Kidney epithelial cell (primary cell): ENCODE measurements around the gene SMC1B. TPM values are rescaled to one million over a fixed set of nuclear protein-coding genes. Genes with fewer than 3 reads are reported as not detected.

Source experiments
- DNase-seq: peaks from one replicate; pipeline ENCODE4 v3.0.0-alpha.2; 2010; ENCODE audit warnings: low read depth
- H3K27me3 ChIP-seq: 2 replicates; pipeline ENCODE4 v1.6.0; 2011; ENCODE audit warnings: low read length; ENCODE audit not compliant: control insufficient read depth, insufficient read depth
- H3K36me3 ChIP-seq: 2 replicates; pipeline ENCODE4 v1.5.1; 2011; ENCODE audit warnings: low read length; ENCODE audit not compliant: control insufficient read depth, insufficient read depth
- H3K4me3 ChIP-seq: 2 replicates; pipeline ENCODE4 v1.5.1; 2011; ENCODE audit warnings: low read depth, mild to moderate bottlenecking, control low read depth, low read length
- total RNA-seq: library from RNA; depleted of rRNA; stranded (reverse); fragments of >200 nt; gene quantifications from 2 replicates; pipeline ENCODE4 v1.2.3, GENCODE V29; 2015
- TF ChIP-seq, protein P1 (sequence below): IDR thresholded peaks from 2 replicates; pipeline ENCODE4 v1.5.1; 2011; ENCODE audit warnings: mild to moderate bottlenecking, moderate library complexity, low read length, control low read depth, inconsistent platforms; ENCODE audit not compliant: insufficient read depth, poor library complexity, severe bottlenecking

Gene SMC1B
- total RNA-seq, 1 donor from 2014 or later: 0.08 TPM

DNA sequence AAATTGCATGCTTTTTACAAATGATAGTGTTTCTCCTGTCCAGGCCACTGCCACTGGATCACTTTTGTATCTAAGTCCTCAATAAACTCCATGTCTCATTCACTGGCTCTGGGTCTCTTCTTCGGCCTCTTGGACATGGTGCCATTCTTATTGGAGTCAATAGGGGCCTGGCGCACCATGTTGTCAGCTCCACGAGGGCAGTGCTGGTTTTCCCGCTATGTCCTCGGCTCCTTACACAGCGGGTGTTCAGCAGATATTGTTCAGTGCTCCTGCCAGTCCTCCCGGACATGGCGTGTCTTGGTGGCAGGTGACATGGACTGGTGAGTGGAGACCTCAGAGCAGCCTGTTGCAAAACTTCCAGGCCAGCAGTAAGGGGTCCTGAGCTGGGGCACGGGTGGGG, 107.3 kb downstream of the SMC1B start:
- TF ChIP-seq, protein P1, sequence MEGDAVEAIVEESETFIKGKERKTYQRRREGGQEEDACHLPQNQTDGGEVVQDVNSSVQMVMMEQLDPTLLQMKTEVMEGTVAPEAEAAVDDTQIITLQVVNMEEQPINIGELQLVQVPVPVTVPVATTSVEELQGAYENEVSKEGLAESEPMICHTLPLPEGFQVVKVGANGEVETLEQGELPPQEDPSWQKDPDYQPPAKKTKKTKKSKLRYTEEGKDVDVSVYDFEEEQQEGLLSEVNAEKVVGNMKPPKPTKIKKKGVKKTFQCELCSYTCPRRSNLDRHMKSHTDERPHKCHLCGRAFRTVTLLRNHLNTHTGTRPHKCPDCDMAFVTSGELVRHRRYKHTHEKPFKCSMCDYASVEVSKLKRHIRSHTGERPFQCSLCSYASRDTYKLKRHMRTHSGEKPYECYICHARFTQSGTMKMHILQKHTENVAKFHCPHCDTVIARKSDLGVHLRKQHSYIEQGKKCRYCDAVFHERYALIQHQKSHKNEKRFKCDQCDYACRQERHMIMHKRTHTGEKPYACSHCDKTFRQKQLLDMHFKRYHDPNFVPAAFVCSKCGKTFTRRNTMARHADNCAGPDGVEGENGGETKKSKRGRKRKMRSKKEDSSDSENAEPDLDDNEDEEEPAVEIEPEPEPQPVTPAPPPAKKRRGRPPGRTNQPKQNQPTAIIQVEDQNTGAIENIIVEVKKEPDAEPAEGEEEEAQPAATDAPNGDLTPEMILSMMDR: no peak
- no peaks in the 10 kb centered on the region for H3K27me3 ChIP-seq
- H3K36me3 ChIP-seq: no peaks in the 10 kb centered on the region
- H3K4me3 ChIP-seq: no peak overlapping the region
- no peak for DNase-seq

DNA sequence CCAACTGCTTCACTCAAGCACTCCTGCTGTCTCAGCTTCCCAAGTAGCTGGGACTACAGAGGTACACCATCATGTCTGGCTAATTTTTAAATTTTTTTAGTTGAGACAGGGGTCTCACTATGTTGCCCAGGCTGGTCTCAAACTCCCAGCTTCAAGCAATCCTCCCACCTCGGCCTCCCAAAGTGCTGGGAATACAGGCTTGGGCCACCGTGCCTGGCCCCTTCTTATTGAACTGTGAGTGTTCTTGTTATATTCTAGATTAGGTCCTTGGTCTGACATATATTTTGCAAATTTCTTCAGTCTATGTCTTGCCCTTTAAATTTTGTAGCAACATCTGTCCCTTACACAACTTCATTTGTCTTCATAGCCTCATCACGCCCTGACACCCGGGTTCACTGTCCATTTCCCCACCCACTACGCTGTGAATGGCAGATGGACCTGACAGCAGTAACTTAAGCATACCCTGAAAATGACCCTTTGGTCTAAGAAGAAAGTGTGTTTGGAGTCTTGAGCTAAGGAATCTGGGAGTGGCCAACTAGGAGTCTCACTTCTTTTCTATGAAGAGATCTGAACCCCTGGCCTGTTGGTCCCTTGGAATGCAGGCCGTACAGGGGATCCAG, 107.8 kb downstream of the SMC1B start:
- no peak for DNase-seq
- H3K27me3 ChIP-seq: no peaks in the 10 kb centered on the region
- no peaks in the 10 kb centered on the region for H3K36me3 ChIP-seq
- TF ChIP-seq, protein P1: no peak
- no peak overlapping the region for H3K4me3 ChIP-seq

DNA sequence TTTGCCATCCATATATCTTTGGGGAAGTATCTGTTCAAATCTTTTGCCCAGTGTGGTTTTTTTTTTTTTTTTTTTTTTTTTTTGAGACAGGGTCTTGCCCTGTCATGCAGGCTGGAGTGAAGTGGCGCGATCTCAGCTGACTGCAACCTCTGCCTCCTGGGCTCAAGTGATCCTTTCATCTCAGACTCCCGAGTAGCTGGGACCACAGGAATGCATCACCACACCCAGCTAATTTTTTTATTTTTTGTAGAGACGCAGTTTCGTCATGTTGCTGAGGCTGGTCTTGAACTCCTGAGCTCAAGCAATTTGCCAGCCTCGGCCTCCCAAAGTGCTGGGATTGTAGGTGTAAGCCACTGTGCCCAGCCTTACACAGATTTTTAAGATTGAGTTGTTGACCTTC, 108.4 kb downstream of the SMC1B start:
- TF ChIP-seq, protein P1: no peak
- H3K4me3 ChIP-seq: no peak overlapping the region
- H3K36me3 ChIP-seq: no peaks in the 10 kb centered on the region
- no peak for DNase-seq
- H3K27me3 ChIP-seq: peaks cover 2% of the 10 kb centered on the region

DNA sequence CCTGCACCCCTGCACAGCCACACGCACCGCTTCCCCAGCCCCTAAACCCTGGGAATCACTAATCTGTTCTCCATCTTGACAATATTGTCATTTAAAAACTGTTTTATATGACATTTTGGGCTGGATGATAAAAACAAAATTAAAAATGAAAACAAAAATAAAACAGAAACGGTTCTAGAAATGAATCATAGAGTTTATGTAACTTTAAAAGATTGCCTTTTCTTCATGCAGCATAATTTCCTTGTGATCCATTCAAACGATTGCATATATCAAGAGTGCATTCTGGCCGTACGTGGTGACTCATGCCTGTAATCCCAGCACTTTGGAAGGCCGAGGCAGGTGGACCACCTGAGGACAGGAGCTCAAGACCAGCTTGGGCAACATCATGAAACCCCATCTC, 110.2 kb downstream of the SMC1B start:
- no peak overlapping the region for H3K4me3 ChIP-seq
- TF ChIP-seq, protein P1: no peak

DNA sequence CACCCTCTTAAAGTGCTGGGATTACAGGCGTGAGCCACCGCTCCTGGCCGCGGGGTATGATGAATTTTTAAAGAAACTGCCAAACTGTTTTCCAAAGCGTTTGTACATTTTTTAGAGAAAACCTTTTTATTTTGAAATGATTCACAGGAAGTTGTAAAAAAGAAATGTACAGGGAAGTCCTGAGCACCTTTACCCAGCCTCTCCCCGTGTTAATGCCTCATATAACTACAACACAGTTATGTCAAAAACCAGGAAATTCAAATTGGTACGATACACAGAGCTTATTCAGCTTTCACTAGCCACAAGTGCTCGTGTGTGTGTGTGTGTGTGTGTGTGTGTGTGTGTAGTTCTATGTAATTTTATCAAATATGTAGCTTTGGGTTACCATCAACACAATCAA, 110.6 kb downstream of the SMC1B start:
- H3K27me3 ChIP-seq: peaks cover 2% of the 10 kb centered on the region
- TF ChIP-seq, protein P1: no peak
- H3K36me3 ChIP-seq: no peaks in the 10 kb centered on the region
- no peak for DNase-seq
- no peak overlapping the region for H3K4me3 ChIP-seq

More for the DNA sequence above, 110.2 kb downstream of the SMC1B start:
- Histone ChIP-seq H3K36me3 (no peaks in the 10 kb centered on the region), H3K27me3 (peaks cover 2% of the 10 kb centered on the region)
- DNase-seq: no peak

DNA sequence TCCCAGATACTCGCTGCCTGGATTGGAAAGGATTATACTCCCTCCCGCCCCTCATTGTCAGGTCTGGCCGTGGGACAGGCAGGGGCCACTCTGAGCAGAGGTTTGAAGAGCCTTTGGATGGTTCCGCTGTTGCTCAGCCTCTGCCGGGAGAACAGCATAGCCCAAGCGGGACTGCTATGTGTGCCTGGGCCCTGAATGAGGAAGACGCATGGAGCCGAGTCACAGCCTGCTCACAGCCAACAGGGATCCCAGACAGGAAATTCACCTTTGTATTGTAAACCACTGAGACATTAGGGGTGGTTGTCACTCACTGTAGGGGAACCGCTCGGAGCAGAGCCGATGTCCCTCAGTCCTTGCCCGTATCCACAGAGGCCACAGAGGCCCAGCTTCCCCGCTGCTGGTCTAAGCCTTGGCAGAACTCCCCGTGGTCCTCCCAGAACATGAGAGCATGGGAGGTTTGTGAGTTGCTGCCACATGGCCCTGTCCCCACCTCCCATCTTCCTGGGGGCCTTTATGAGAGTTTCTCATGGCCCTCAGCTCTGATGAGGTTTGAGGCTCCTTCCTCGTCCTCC, 114.4 kb downstream of the SMC1B start:
- no peak for DNase-seq
- TF ChIP-seq, protein P1: no peak
- Histone ChIP-seq H3K4me3 (no peak overlapping the region), H3K27me3 (peaks cover 8% of the 10 kb centered on the region), H3K36me3 (no peaks in the 10 kb centered on the region)
